Stimulated activated naive B cell treated with anti-CD40 and anti-IgM and Interleukin-4, amounts not matched to agents 10 μg/mL and 1 μg/mL and 100 μg/mL, for 72 hours (primary cell): ENCODE results near the gene FFAR1.
A peak's percentile ranks its signal among the peaks of the same experiment; 100 is the strongest.

Experiments
- ATAC-seq, 2 donors: fragments of 150-1000 bp; cut with Tn5 transposase; replicated peaks; 2 replicates each; pipeline ENCODE4 v1.10.0; 2021; ENCODE audit warnings: moderate library complexity in 1 of 2
- DNase-seq: peaks from one replicate; pipeline ENCODE4 v3.0.0; 2021
- H3K27ac Mint-ChIP-seq: one replicate; pipeline ENCODE4 v1.8.0; 2022; ENCODE audit warnings: mild to moderate bottlenecking, mixed read lengths
- H3K27me3 Mint-ChIP-seq, 2 donors: one replicate each; pipeline ENCODE4 v1.8.0; 2022; ENCODE audit warnings: mixed read lengths in 2 of 2
- H3K36me3 Mint-ChIP-seq, 2 donors: one replicate each; pipeline ENCODE4 v1.8.0; 2022; ENCODE audit warnings: mixed read lengths in 2 of 2, mild to moderate bottlenecking in 1 of 2
- H3K4me1 Mint-ChIP-seq, 2 donors: one replicate each; pipeline ENCODE4 v1.8.0; 2022; ENCODE audit warnings: mixed read lengths in 2 of 2, mild to moderate bottlenecking in 1 of 2
- H3K4me3 Mint-ChIP-seq, 2 donors: one replicate each; pipeline ENCODE4 v1.8.0; 2022; ENCODE audit warnings: mild to moderate bottlenecking in 2 of 2, mixed read lengths in 2 of 2, moderate library complexity in 1 of 2
- H3K9me3 Mint-ChIP-seq, 2 donors: one replicate each; pipeline ENCODE4 v1.8.0; 2022; ENCODE audit warnings: mixed read lengths in 2 of 2, mild to moderate bottlenecking in 1 of 2

FFAR1 gene

DNA sequence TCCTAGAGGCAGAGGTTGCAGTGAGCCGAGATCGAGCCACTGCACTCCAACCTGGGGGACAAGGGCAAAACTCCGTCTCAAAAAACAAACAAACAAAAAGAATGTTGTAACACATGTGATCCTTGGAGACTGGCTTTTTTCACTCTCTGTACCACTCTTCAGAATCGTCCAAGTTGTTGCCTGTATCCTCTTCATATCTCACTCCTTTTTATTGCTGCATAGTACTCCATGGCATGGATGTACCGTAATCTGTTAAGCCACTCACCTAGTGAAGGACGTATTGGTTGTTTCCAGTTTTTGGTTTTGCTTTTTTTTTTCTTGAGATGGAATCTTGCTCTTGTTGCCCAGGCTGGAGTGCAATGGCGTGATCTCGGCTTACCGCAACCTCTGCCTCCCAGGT lies 25.7 kb upstream of the FFAR1 start:
- no peak for ATAC-seq
- no peak for DNase-seq
- H3K4me3 Mint-ChIP-seq: no peak overlapping the region
- peaks cover 56 to 94% of the 10 kb centered on the region in 2 donors for H3K4me1 Mint-ChIP-seq
- H3K36me3 Mint-ChIP-seq: no peaks in the 10 kb centered on the region
- no peaks in the 10 kb centered on the region for H3K27me3 Mint-ChIP-seq
- H3K27ac Mint-ChIP-seq: peak overlapping the region; percentile 65
- H3K9me3 Mint-ChIP-seq: peaks cover 0 to 2% of the 10 kb centered on the region in 2 donors

DNA sequence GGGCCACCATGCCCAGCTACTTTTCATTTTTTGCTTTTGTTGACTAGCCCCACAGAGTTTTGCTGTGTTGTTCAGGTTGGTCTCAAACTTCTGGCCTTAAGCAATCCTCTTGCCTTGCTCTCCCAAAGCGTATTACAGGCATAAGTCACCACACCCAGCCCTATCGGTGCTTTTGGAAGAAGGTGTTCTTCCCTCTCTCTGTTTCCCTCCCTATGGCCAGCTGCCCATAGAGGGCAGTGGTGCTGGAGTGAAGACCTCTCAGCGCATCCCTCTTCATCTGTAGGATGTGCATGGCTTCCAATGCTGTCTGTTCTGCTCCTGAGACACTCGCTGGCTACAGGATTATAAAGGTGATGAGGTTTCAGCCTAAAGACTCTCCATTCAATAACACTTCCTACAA lies 20.1 kb upstream of the FFAR1 start:
- no peak for DNase-seq
- no peak overlapping the region for H3K4me3 Mint-ChIP-seq
- peaks cover 15 to 21% of the 10 kb centered on the region in 2 donors for H3K36me3 Mint-ChIP-seq
- no peak for ATAC-seq
- H3K9me3 Mint-ChIP-seq: peaks cover 0 to 1% of the 10 kb centered on the region in 2 donors
- H3K4me1 Mint-ChIP-seq: peaks cover 48 to 87% of the 10 kb centered on the region in 2 donors
- H3K27ac Mint-ChIP-seq: peak overlapping the region; percentile 94
- no peaks in the 10 kb centered on the region for H3K27me3 Mint-ChIP-seq

DNA sequence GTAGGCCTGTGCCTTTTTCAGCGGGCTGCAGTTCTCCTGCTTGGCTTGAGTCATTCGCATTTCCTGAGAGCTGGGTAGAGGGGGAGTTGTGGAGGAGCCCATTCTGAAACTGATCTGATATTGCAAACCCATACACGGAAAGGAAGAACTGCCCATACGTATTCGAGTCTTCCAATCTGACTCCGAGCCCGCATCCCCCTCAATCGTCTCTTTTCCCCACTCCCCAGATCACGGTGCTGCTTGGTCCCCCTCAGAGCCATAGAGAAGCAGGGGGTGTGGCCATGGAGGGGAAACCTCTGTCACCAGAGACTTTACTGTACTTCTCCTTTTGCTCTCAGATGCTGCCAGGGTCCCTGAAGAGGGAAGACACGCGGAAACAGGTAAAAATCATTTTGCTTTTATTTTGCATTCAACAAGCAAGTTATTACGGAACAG lies 18.8 kb upstream of the FFAR1 start, which contains the start of gene CD22:
CD22 (plus strand) TSS at position 337 of the 435 bp plus-strand sequence. CDS start 2,854 bp downstream, outside the sequence.
- peak; percentile 77 to 82 for ATAC-seq
- Mint-ChIP-seq H3K4me1 (peaks cover 52 to 90% of the 10 kb centered on the region in 2 donors), H3K27ac (peak within 1 kb of the TSS; percentile 94), H3K9me3 (peaks cover 0 to 1% of the 10 kb centered on the region in 2 donors), H3K27me3 (no peaks in the 10 kb centered on the region), H3K36me3 (peaks cover 23 to 33% of the 10 kb centered on the region in 2 donors), H3K4me3 (peak within 1 kb of the TSS; percentile 85 to 89)
- DNase-seq: peak; percentile 74

DNA sequence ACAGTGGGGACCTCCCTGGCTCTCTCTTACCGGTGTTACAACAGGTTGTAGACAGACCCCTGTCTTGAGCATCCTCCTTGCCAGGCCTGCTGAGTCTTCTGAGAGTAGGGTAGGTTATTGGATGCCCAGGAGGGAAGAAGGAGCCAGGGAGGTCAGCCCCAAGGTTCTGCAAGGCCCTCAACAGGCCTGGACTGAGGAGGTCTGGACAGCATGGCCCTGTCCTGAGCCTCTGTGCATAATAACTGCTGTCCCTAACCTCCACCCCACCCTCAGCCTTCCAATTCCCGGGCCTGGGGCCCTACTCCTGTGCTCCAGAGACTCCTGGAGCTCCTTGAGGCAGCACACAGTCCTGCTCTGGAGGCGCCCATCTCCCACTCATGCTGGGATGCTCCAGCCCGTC lies 18.4 kb upstream of the FFAR1 start:
- Mint-ChIP-seq H3K9me3 (peaks cover 0 to 1% of the 10 kb centered on the region in 2 donors), H3K27me3 (no peaks in the 10 kb centered on the region), H3K4me1 (peaks cover 53 to 90% of the 10 kb centered on the region in 2 donors), H3K36me3 (peaks cover 26 to 38% of the 10 kb centered on the region in 2 donors), H3K4me3 (peak overlapping the region; percentile 85 to 89), H3K27ac (peak overlapping the region; percentile 94)
- no peak for DNase-seq
- ATAC-seq: peak; percentile 27 to 29

DNA sequence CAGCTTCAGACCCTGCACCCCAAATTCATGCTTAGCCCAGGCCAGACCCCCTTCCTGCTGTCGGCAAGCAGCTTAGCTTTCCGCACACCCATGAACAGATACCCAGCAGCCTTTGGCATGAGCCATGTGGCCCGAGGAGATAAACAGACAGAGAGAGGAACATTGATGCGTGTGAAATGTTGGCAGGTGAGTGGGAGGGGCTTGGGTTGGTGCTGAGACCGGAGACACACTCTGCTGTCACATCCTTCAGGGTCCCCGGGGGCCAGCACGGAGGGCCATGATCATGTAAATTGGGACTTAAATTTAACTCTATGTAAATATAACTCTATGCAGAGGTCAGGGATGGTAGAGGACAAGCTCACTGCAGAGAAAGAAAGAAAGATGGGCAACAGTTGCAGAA lies 17.2 kb upstream of the FFAR1 start:
- peak overlapping the region; percentile 94 for H3K27ac Mint-ChIP-seq
- no peaks in the 10 kb centered on the region for H3K27me3 Mint-ChIP-seq

DNA sequence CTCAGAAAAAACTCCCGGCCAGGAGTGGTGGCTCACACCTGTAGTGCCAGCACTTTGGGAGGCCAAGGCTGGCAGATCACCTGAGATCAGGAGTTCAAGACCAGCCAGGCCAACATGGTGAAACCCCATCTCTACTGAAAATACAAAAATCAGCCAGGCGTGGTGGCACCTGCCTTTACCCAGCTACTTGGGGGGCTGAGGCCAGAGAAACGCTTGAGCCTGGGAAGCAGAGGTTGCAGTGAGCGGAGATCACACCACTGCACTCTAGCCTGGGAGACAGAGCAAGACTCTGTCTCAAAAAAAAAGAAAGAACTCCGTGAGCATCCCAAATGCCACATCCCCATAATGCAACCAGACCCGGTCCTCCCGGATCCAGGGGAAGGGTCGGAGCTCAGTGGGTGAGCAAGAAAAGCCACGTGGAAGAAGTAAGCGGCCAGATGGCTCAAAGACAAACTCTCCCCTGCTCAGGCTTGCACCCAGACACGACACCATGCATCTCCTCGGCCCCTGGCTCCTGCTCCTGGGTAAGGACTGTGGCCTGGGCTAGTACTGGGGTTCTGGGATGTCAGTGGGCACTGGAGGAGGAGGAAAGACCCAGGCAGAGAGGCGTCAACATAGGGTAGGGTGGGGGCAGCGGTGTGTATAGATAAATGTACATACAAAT lies 16.0 kb upstream of the FFAR1 start:
- Mint-ChIP-seq H3K4me3 (peak overlapping the region; percentile 85 to 89), H3K9me3 (peaks cover 1 to 4% of the 10 kb centered on the region in 2 donors), H3K36me3 (peaks cover 44 to 61% of the 10 kb centered on the region in 2 donors), H3K4me1 (peaks cover 64 to 90% of the 10 kb centered on the region in 2 donors), H3K27ac (peak overlapping the region; percentile 94), H3K27me3 (no peaks in the 10 kb centered on the region)
- no peak for ATAC-seq
- no peak for DNase-seq

More for the DNA sequence above, 17.2 kb upstream of the FFAR1 start:
- H3K4me1 Mint-ChIP-seq: peaks cover 56 to 90% of the 10 kb centered on the region in 2 donors
- peak; percentile 83 for DNase-seq
- peaks cover 33 to 49% of the 10 kb centered on the region in 2 donors for H3K36me3 Mint-ChIP-seq
- peak; percentile 75 to 87 for ATAC-seq
- peak overlapping the region; percentile 85 to 89 for H3K4me3 Mint-ChIP-seq
- peaks cover 1 to 4% of the 10 kb centered on the region in 2 donors for H3K9me3 Mint-ChIP-seq

DNA sequence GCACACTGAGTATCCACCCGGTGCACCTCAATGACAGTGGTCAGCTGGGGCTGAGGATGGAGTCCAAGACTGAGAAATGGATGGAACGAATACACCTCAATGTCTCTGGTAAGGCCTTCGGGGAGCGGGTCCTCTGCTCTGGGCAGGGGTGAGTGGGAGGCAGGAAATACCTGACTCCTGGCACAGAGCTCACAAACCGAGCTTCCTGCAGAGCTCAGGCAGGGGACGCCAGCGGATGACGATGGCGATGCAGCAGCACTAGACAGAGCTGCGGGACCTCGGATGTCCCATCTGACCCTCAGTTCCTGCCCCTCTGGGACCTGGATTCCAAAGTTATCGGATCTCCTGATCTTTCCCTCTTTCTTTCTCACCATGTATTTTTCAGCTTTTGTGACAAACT lies 14.9 kb upstream of the FFAR1 start:
- Mint-ChIP-seq H3K36me3 (peaks cover 54 to 72% of the 10 kb centered on the region in 2 donors), H3K4me3 (peak overlapping the region; percentile 75 to 85), H3K4me1 (peaks cover 68 to 91% of the 10 kb centered on the region in 2 donors), H3K27ac (peak overlapping the region; percentile 86), H3K27me3 (no peaks in the 10 kb centered on the region), H3K9me3 (peaks cover 1 to 4% of the 10 kb centered on the region in 2 donors)
- ATAC-seq (peak; percentile 20), DNase-seq (peak; percentile 20)

DNA sequence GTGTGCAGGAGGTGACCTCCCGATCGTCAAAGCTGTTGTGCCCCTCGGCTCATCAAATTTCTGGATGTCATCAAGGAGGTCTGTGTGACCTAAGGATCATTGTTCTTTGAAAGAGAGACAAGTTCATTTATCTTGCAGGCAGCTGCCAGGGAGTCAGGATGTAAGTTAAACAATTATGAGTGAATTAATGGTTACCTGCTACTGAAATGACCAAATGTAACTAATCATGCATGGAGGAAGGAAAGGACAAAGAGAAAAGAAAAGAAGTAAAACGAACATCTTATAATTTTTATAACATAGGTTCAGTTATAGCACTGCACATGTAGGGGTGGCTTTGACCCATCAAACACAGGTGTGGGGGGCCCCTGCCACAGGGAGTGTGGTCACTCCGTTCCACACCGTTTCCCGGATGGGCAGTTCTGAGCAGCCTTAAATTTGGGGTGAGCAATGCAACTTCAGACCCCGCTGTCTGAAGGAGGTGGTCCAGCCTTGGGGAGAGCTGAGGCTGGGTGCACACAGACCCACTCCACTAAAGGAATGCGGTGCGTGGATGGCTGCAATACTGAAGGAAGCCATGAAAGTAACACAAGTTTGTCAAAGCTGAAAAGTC lies 13.5 kb upstream of the FFAR1 start:
- H3K27ac Mint-ChIP-seq: peak overlapping the region; percentile 98
- H3K9me3 Mint-ChIP-seq: peaks cover 1 to 4% of the 10 kb centered on the region in 2 donors
- DNase-seq (no peak), ATAC-seq (no peak)
- peak overlapping the region; percentile 55 to 75 for H3K4me3 Mint-ChIP-seq
- peaks cover 67 to 83% of the 10 kb centered on the region in 2 donors for H3K4me1 Mint-ChIP-seq
- H3K36me3 Mint-ChIP-seq: peaks cover 59 to 79% of the 10 kb centered on the region in 2 donors
- H3K27me3 Mint-ChIP-seq: no peaks in the 10 kb centered on the region

DNA sequence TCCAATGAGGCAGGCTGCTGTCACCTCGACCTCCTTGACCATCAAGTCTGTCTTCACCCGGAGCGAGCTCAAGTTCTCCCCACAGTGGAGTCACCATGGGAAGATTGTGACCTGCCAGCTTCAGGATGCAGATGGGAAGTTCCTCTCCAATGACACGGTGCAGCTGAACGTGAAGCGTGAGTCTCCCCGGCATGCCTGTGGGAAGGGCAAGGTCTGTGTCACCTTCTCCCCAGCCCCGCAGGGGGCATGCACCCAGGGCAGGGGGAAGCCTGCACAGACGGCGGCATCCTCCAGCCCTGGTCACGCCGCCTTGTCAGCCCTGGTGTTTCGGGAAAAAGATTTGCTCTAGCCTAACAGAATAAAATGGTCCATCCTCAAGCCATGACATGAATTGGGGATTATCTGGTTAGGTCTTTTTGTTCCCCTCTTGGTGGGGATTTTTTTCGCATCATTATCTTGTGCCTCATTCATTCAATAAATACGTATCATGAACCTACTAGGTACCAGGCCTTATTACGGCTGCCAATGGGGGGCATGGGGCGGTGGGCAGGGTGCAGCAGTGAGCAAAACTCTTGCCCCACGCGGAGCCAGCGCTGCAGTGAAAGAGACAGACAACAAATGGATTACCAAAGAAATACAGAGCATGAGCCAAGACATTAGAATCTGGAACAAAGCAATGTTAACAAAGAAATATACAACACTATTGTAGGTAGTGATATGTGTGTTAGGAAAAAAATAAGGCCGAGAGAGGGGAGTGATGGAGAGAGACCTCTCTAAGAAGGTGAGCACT lies 11.3 kb upstream of the FFAR1 start:
- Mint-ChIP-seq H3K4me1 (peaks cover 62 to 85% of the 10 kb centered on the region in 2 donors), H3K36me3 (peaks cover 56 to 79% of the 10 kb centered on the region in 2 donors), H3K9me3 (peaks cover 0 to 4% of the 10 kb centered on the region in 2 donors), H3K27me3 (no peaks in the 10 kb centered on the region), H3K27ac (peak overlapping the region; percentile 98), H3K4me3 (peak overlapping the region; percentile 25 to 26)
- DNase-seq: no peak
- no peak for ATAC-seq

DNA sequence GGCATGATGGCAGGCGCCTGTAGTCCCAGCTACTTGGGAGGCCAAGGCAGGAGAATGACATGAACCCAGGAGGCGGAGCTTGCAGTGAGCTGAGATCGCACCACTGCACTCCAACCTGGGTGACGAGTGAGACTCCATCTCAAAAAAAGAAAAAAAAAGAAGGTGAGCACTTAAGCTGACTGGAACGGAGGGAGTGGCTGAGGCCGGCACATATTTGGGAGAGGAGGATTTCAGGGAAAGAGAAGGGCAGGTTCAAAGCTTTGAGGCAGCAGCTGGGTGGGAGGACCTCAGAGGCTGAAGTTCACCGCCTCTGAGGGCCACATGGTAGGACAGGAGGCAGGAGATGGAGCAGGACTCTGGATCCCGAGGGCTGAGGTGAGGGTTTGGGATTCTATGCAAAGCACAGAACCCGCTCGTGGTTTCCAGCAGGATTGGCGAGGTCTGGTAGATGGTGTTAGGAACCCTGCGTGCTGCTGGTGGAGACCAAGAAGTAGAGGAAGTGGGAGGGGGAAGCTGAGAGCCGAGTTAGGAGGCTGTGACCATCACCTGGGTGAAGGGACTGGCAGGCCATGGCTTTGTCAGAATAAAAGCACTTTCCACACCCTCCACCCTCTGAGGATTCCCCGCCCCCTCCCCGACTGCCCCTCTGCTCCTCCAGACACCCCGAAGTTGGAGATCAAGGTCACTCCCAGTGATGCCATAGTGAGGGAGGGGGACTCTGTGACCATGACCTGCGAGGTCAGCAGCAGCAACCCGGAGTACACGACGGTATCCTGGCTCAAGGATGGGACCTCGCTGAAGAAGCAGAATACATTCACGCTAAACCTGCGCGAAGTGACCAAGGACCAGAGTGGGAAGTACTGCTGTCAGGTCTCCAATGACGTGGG lies 10.4 kb upstream of the FFAR1 start:
- Mint-ChIP-seq H3K4me3 (peak overlapping the region; percentile 54 to 58), H3K9me3 (peaks cover 0 to 4% of the 10 kb centered on the region in 2 donors), H3K4me1 (peaks cover 66 to 85% of the 10 kb centered on the region in 2 donors), H3K36me3 (peaks cover 56 to 81% of the 10 kb centered on the region in 2 donors), H3K27ac (peak overlapping the region; percentile 98), H3K27me3 (no peaks in the 10 kb centered on the region)
- DNase-seq: no peak
- ATAC-seq: peak; percentile 44 to 71

DNA sequence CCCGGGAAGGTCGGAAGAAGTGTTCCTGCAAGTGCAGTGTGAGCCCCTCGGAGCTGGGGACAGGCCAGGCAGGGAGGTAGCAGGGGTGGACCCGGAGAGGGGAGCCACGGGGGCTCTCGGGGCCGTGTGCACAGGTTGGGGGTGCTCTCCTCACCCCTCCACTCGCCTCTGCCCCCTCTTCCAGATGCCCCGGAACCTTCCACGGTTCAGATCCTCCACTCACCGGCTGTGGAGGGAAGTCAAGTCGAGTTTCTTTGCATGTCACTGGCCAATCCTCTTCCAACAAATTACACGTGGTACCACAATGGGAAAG lies 9.8 kb upstream of the FFAR1 start:
- H3K4me3 Mint-ChIP-seq: peak overlapping the region in 1 of 2 donors; percentile 54
- peaks cover 61 to 81% of the 10 kb centered on the region in 2 donors for H3K36me3 Mint-ChIP-seq
- peaks cover 0 to 4% of the 10 kb centered on the region in 2 donors for H3K9me3 Mint-ChIP-seq
- DNase-seq (no peak), ATAC-seq (no peak)
- peaks cover 63 to 85% of the 10 kb centered on the region in 2 donors for H3K4me1 Mint-ChIP-seq
- peak overlapping the region; percentile 98 for H3K27ac Mint-ChIP-seq
- H3K27me3 Mint-ChIP-seq: no peaks in the 10 kb centered on the region

DNA sequence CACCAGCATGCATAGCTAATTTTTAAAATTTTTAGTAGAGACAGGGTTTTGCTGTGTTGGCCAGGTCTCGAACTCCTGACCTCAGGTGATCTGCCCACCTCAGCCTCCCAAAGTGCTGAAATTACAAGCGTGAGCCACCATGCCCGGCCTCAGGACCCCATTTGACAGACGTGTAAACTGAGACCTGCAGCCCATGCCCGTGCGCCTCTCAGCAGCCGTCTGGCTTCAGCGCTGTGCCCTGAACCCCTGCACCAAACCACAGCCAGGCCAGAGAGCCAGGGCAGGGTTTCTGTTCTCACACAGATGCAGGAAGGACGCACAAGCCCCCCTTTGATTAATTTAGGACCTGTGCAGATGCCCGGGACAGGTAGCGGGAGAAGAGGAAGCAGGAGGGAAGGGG lies 7.3 kb upstream of the FFAR1 start:
- Mint-ChIP-seq H3K4me1 (peaks cover 59 to 85% of the 10 kb centered on the region in 2 donors), H3K9me3 (no peaks in the 10 kb centered on the region), H3K27me3 (no peaks in the 10 kb centered on the region), H3K36me3 (peaks cover 57 to 80% of the 10 kb centered on the region in 2 donors), H3K27ac (peak overlapping the region; percentile 47), H3K4me3 (no peak overlapping the region)
- DNase-seq: no peak
- ATAC-seq: no peak

DNA sequence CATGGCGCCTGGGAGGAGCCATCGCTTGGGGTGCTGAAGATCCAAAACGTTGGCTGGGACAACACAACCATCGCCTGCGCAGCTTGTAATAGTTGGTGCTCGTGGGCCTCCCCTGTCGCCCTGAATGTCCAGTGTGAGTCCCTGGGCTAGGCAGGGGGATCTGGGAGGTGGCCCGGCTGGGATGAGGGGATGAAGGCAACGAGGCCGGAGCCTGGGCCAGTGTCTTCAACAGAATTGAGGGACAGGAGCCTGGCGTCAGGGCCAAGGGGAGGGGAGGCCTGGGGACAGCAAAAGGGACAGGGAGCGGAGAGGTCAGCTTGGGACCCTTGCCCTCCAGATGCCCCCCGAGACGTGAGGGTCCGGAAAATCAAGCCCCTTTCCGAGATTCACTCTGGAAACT lies 6.7 kb upstream of the FFAR1 start:
- peaks cover 60 to 85% of the 10 kb centered on the region in 2 donors for H3K4me1 Mint-ChIP-seq
- ATAC-seq (no peak), DNase-seq (no peak)
- no peaks in the 10 kb centered on the region for H3K9me3 Mint-ChIP-seq
- H3K4me3 Mint-ChIP-seq: no peak overlapping the region
- peaks cover 58 to 80% of the 10 kb centered on the region in 2 donors for H3K36me3 Mint-ChIP-seq
- H3K27ac Mint-ChIP-seq: peak overlapping the region; percentile 77
- no peaks in the 10 kb centered on the region for H3K27me3 Mint-ChIP-seq
